SK-N-SH (cell line): ENCODE data around the gene KCNQ5. TPM values are rescaled to one million over a fixed set of nuclear protein-coding genes. Genes with fewer than 3 reads are reported as not detected.

ENCODE experiments used
- CTCF ChIA-PET: fragments of 300-600, 350-600 bp; formaldehyde crosslinking; extraction: SDS; loops from one replicate; lab custom pipeline; 2021; lab: Yijun Ruan, JAX
- POLR2A ChIA-PET: fragments of 350-600 bp; sonication (Branson Sonifier 250); formaldehyde crosslinking; extraction: SDS; loops from one replicate; lab custom pipeline; 2020; ENCODE audit warnings: antibody characterized with exemption, inconsistent platforms; lab: Yijun Ruan, JAX
- DNase-seq: peaks from one replicate; pipeline ENCODE4 v3.0.0; 2012
- H2AFZ ChIP-seq: fragments of 200-600 bp; sonication (generic); 2 replicates; pipeline ENCODE4 v1.8.1; 2016; ENCODE audit warnings: antibody characterized with exemption, mild to moderate bottlenecking, low read depth
- H3F3A ChIP-seq: fragments of 200-600 bp; sonication (generic); replicated peaks from 2 replicates; pipeline ENCODE3; 2016; ENCODE audit warnings: antibody characterized with exemption, mild to moderate bottlenecking; ENCODE audit not compliant: insufficient read depth
- H3K27ac ChIP-seq, 2 experiments: fragments of 200-500 bp in 1 of 2; fragments of 200-600 bp in 1 of 2; sonication (Bioruptor generic) in 1 of 2; sonication (generic), shearing (Covaris generic) in 1 of 2; 2 replicates each; pipeline versions ENCODE4 v1.5.1 to v1.6.1; 2014 to 2016; ENCODE audit warnings: low read depth in 2 of 2, inconsistent platforms in 1 of 2, low read length in 1 of 2, mild to moderate bottlenecking in 1 of 2, mixed read lengths in 1 of 2
- H3K27me3 ChIP-seq: fragments of 200-600 bp; sonication (generic), shearing (Covaris generic); 2 replicates; pipeline ENCODE4 v1.6.1; 2016; ENCODE audit warnings: mixed run types; ENCODE audit not compliant: insufficient read depth
- H3K36me3 ChIP-seq, 2 experiments: fragments of 200-500 bp in 1 of 2; fragments of 200-600 bp in 1 of 2; sonication (Bioruptor generic) in 1 of 2; sonication (generic) in 1 of 2; replicated peaks in 1 of 2; 2 replicates each; pipeline versions ENCODE3 to v1.5.1; 2014 to 2016; ENCODE audit warnings: low read length in 1 of 2, mild to moderate bottlenecking in 1 of 2; ENCODE audit not compliant: insufficient read depth in 2 of 2, control insufficient read depth in 1 of 2
- H3K4me1 ChIP-seq, 2 experiments: fragments of 200-500 bp in 1 of 2; fragments of 200-600 bp in 1 of 2; sonication (Bioruptor generic) in 1 of 2; sonication (generic), shearing (Covaris generic) in 1 of 2; 2 replicates each; pipeline versions ENCODE4 v1.5.1 to v1.6.1; 2014 to 2016; ENCODE audit warnings: low read depth in 1 of 2, low read length in 1 of 2, mixed run types in 1 of 2; ENCODE audit not compliant: insufficient read depth in 2 of 2, control insufficient read depth in 1 of 2
- H3K4me2 ChIP-seq: fragments of 200-600 bp; sonication (generic), shearing (Covaris generic); 2 replicates; pipeline ENCODE4 v1.6.1; 2017; ENCODE audit warnings: mixed run types
- H3K4me3 ChIP-seq, 2 experiments: fragments of 200-500 bp in 1 of 2; fragments of 200-600 bp in 1 of 2; sonication (Bioruptor generic) in 1 of 2; sonication (generic), shearing (Covaris generic) in 1 of 2; 2 replicates each; pipeline versions ENCODE4 v1.5.1 to v1.8.1; 2014 to 2016; ENCODE audit warnings: low read depth in 2 of 2, inconsistent platforms in 1 of 2, low read length in 1 of 2, mild to moderate bottlenecking in 1 of 2, mixed read lengths in 1 of 2, moderate library complexity in 1 of 2
- H3K79me2 ChIP-seq: fragments of 200-600 bp; sonication (generic); 2 replicates; pipeline ENCODE4 v1.8.1; 2017; ENCODE audit warnings: mild to moderate bottlenecking; ENCODE audit not compliant: insufficient read depth
- H3K9ac ChIP-seq: fragments of 200-600 bp; sonication (generic); 2 replicates; pipeline ENCODE4 v1.6.1; 2017; ENCODE audit warnings: mixed run types
- H3K9me2 ChIP-seq: fragments of 200-600 bp; sonication (generic); 2 replicates; pipeline ENCODE4 v1.6.1; 2017; ENCODE audit warnings: mixed run types
- H3K9me3 ChIP-seq: fragments of 200-600 bp; sonication (generic); 2 replicates; pipeline ENCODE4 v1.6.1; 2017; ENCODE audit warnings: mixed run types, mild to moderate bottlenecking, moderate library complexity
- H4K20me1 ChIP-seq: fragments of 200-600 bp; sonication (generic); 2 replicates; pipeline ENCODE4 v1.6.1; 2017; ENCODE audit warnings: mild to moderate bottlenecking, mixed run types; ENCODE audit not compliant: insufficient read depth
- CHD2 ChIP-seq: fragments of 150-350 bp; IDR thresholded peaks from 2 replicates; pipeline ENCODE4 v1.6.1; 2018; ENCODE audit warnings: low read length; ENCODE audit not compliant: partially characterized antibody
- EP300 ChIP-seq, 2 experiments: IDR thresholded peaks; 2 replicates each; pipeline versions ENCODE4 v1.4.0 to v1.6.1; 2012; ENCODE audit warnings: borderline replicate concordance in 1 of 2, low read depth in 1 of 2, low read length in 1 of 2
- FOSL2 ChIP-seq: IDR thresholded peaks from 2 replicates; pipeline ENCODE4 v1.4.0; 2012; ENCODE audit warnings: low read depth, mild to moderate bottlenecking, moderate library complexity, borderline replicate concordance
- JUND ChIP-seq: IDR thresholded peaks from 2 replicates; pipeline ENCODE4 v1.4.0; 2012
- MXI1 ChIP-seq: IDR thresholded peaks from 2 replicates; pipeline ENCODE4 v1.6.1; 2012; ENCODE audit warnings: mild to moderate bottlenecking, low read depth, low read length, improper control_type of control experiment
- PBX3 ChIP-seq: IDR thresholded peaks from 2 replicates; pipeline ENCODE4; 2012
- RFX5 ChIP-seq: IDR thresholded peaks from 2 replicates; pipeline ENCODE4 v1.6.1; 2012; ENCODE audit warnings: mild to moderate bottlenecking, improper control_type of control experiment, low read length
- RXRA ChIP-seq: IDR thresholded peaks from 2 replicates; pipeline ENCODE4 v1.4.0; 2012; ENCODE audit warnings: low read depth, mild to moderate bottlenecking, borderline replicate concordance
- TCF12 ChIP-seq: IDR thresholded peaks from 2 replicates; pipeline ENCODE4 v1.4.0; 2012
- TEAD4 ChIP-seq: IDR thresholded peaks from 2 replicates; pipeline ENCODE4 v1.4.0; 2012; ENCODE audit warnings: mild to moderate bottlenecking, borderline replicate concordance; ENCODE audit not compliant: insufficient read depth
- WGBS: methylation state at CpG from one replicate; pipeline ENCODE4 v1.1.6; 2017; ENCODE audit warnings: low lambda C conversion rate; 5-methylcytosine and 5-hydroxymethylcytosine counted together
- polyA plus RNA-seq, 3 experiments: library from polyadenylated mRNA; depleted of rRNA; stranded (reverse); fragments of >200 nt; gene quantifications; 2 replicates each; pipeline ENCODE4 v1.2.3, GENCODE V29; 2012

Gene KCNQ5
- polyA plus RNA-seq, 1 of the 3 experiments (the other 2 are of a cell fraction): 3.2 TPM

- ChIA-PET CTCF (no interaction called here), POLR2A (no interaction called here)
- H3K9me3 ChIP-seq: no peaks in the 10 kb centered on the region
- 92% methylated on average over 4 of the region's 4 CpGs for WGBS
- peaks cover 0 to 13% of the 10 kb centered on the region in 2 experiments for H3K36me3 ChIP-seq
- peaks cover 10% of the 10 kb centered on the region for H3F3A ChIP-seq
- no peak overlapping the region for H3K27ac ChIP-seq
- H3K9me2 ChIP-seq: no peaks in the 10 kb centered on the region
- H4K20me1 ChIP-seq: no peaks in the 10 kb centered on the region
- TF ChIP-seq RXRA: no peak
- TF ChIP-seq JUND: no peak
- no peak overlapping the region for H3K4me2 ChIP-seq
- H3K79me2 ChIP-seq: peaks cover 43% of the 10 kb centered on the region
- H3K27me3 ChIP-seq: no peaks in the 10 kb centered on the region
- H3K9ac ChIP-seq: no peak overlapping the region
- H3K4me3 ChIP-seq: no peak overlapping the region
- no peak overlapping the region for H2AFZ ChIP-seq
- DNase-seq: no peak
- peaks cover 0 to 9% of the 10 kb centered on the region in 2 experiments; a peak in 1 of 4 replicates for H3K4me1 ChIP-seq
These were observed 116.2 kb downstream of the KCNQ5 start for GRCh38 chr6:72738091-72738490.

- Histone ChIP-seq H3K4me3 (no peak overlapping the region), H3K27ac (peak overlapping the region in 1 of 2 experiments; percentile 47; a peak in 2 of 4 replicates), H3K27me3 (no peaks in the 10 kb centered on the region), H3K4me1 (peaks cover 0 to 10% of the 10 kb centered on the region in 2 experiments; a peak in 2 of 4 replicates), H4K20me1 (no peaks in the 10 kb centered on the region), H3K9me3 (no peaks in the 10 kb centered on the region), H3K9me2 (no peaks in the 10 kb centered on the region), H3K4me2 (no peak overlapping the region), H3K36me3 (peaks cover 0 to 13% of the 10 kb centered on the region in 2 experiments), H3K79me2 (peaks cover 53% of the 10 kb centered on the region), H2AFZ (no peak overlapping the region), H3K9ac (no peak overlapping the region), H3F3A (peaks cover 11% of the 10 kb centered on the region)
- TF ChIP-seq RFX5 (no peak), EP300 (IDR thresholded peaks at IDR 0.05; ENCODE audit: borderline replicate concordance in 1 of 2, low read depth in 1 of 2, low read length in 1 of 2) (no peak), CHD2 (no peak)
- POLR2A ChIA-PET: no interaction called here
- 90% methylated on average over 3 of the region's 3 CpGs for WGBS
- no peak for DNase-seq
- CTCF ChIA-PET: no interaction called here
These were observed 117.5 kb downstream of the KCNQ5 start for GRCh38 chr6:72739368-72739779.

- no peak overlapping the region for H2AFZ ChIP-seq
- peak overlapping the region in 1 of 2 experiments; percentile 47; a peak in 2 of 4 replicates for H3K27ac ChIP-seq
- peaks cover 56% of the 10 kb centered on the region for H3K79me2 ChIP-seq
- 53% methylated on average over 2 of the region's 2 CpGs for WGBS
- TF ChIP-seq FOSL2 (peak; percentile 58), MXI1 (no peak), TEAD4 (no peak), JUND (peak; percentile 37), PBX3 (peak; percentile 48), TCF12 (peak; percentile 38; the same call in 1 of the 2 replicates)
- no peaks in the 10 kb centered on the region for H4K20me1 ChIP-seq
- DNase-seq: no peak
- H3K9me2 ChIP-seq: no peaks in the 10 kb centered on the region
- ChIA-PET POLR2A (no interaction called here), CTCF (interaction anchor here (1.5 kb wide), 1 partner anchor 9 kb away, joined by 4 read pairs; no protein-coding TSS in a partner anchor)
- H3K4me3 ChIP-seq: no peak overlapping the region
- peaks cover 0 to 7% of the 10 kb centered on the region in 2 experiments for H3K36me3 ChIP-seq
- H3K4me1 ChIP-seq: peaks cover 0 to 15% of the 10 kb centered on the region in 2 experiments; a peak in 3 of 4 replicates
- no peak overlapping the region for H3K9ac ChIP-seq
- no peak overlapping the region; the same call in 1 of the 2 replicates for H3K4me2 ChIP-seq
- peaks cover 12% of the 10 kb centered on the region for H3F3A ChIP-seq
- H3K27me3 ChIP-seq: no peaks in the 10 kb centered on the region
- no peaks in the 10 kb centered on the region for H3K9me3 ChIP-seq
These were observed 118.3 kb downstream of the KCNQ5 start for GRCh38 chr6:72740135-72740534.
